Activated CD4-positive, alpha-beta T cell treated with anti-CD3 and anti-CD28 coated beads, Interleukin-2, amount 50 U/mL, for 16 hours (primary cell): ENCODE data around the gene CX3CL1.
"Not testable (repeated sequence)": the region's sequence is repeated elsewhere in the genome, so short reads cannot be mapped to it uniquely, and the experiment has no call there.

Experiments
- DNase-seq: peaks from one replicate; pipeline ENCODE4 v3.0.0-alpha.2; 2020

Gene CX3CL1

GRCh38 chr16:57383276-57384247, 11.3 kb downstream of the CX3CL1 start:
- no peak for DNase-seq

- DNase-seq = no peak
These were observed 12.2 kb downstream of the CX3CL1 start for GRCh38 chr16:57384248-57385070.

GRCh38 chr16:57385083-57385482, 12.8 kb downstream of the CX3CL1 start:
- no peak for DNase-seq

GRCh38 chr16:57386381-57386951, 14.2 kb downstream of the CX3CL1 start:
- no peak for DNase-seq

GRCh38 chr16:57387598-57388354, 15.5 kb downstream of the CX3CL1 start:
- DNase-seq = no peak

- DNase-seq = no peak
These were observed 16.2 kb downstream of the CX3CL1 start for GRCh38 chr16:57388359-57389086.

- DNase-seq = no peak
These were observed 16.8 kb downstream of the CX3CL1 start for GRCh38 chr16:57389087-57389468.

GRCh38 chr16:57390636-57391295, 18.5 kb downstream of the CX3CL1 start:
- DNase-seq = no peak

GRCh38 chr16:57391300-57391699, 19.0 kb downstream of the CX3CL1 start:
- DNase-seq = no peak

GRCh38 chr16:57391708-57392107, 19.4 kb downstream of the CX3CL1 start:
- DNase-seq = no peak

GRCh38 chr16:57392694-57393093, 20.4 kb downstream of the CX3CL1 start:
- DNase-seq = no peak

- DNase-seq = no peak
These were observed 22.2 kb downstream of the CX3CL1 start for GRCh38 chr16:57394444-57394843.

- no peak for DNase-seq
These were observed 22.7 kb downstream of the CX3CL1 start for GRCh38 chr16:57395026-57395425.

GRCh38 chr16:57396786-57397185, 24.5 kb downstream of the CX3CL1 start:
- DNase-seq = no peak

- not testable (repeated sequence) for DNase-seq
These were observed 25.2 kb downstream of the CX3CL1 start for GRCh38 chr16:57397493-57397892.

GRCh38 chr16:57401943-57402640, 29.8 kb downstream of the CX3CL1 start:
- no peak for DNase-seq

- DNase-seq = no peak
These were observed 31.9 kb downstream of the CX3CL1 start, which contains the start of gene CCL17 for GRCh38 chr16:57403965-57404817. Gene CCL17, plus strand, starts transcription at chr16:57404767. Its CDS starts 9,166 bp downstream, at chr16:57413933.

GRCh38 chr16:57405097-57405496, 32.8 kb downstream of the CX3CL1 start:
- DNase-seq = no peak

GRCh38 chr16:57406881-57407280, 34.6 kb downstream of the CX3CL1 start:
- no peak for DNase-seq
